ENCODE measurements around the gene TGM2.
"Not testable (repeated sequence)": the region's sequence is repeated elsewhere in the genome, so short reads cannot be mapped to it uniquely, and the experiment has no call there.

The TGM2 gene

DNA sequence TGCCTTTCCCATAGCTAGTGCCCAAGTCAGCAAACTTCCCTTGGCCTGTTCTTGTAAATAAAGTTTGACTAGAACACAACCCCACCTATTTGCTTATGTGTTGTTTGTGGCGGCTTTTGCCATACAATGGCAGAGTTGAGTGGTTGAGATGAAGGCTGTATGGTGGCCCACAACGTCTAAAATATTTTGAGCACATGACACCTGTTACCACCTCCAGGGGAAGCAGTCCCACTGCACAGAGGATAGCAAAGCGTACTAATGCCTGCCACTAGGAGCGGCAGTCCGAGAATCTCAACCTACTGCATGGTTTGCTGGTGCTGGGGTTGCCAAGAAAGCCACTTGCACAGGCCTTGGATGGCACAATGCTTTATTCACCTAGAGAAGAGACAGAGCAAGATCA is 58.6 kb downstream of the TGM2 start:
- Histone ChIP-seq H3K79me1 (ENCODE audit: low read length) (no peaks in the 10 kb centered on the region), H3K18ac (ENCODE audit: low read length) (no peak overlapping the region), H2BK120ac (ENCODE audit: low read depth, low read length) (no peak overlapping the region), H3K27ac (ENCODE audit: low read depth, low read length) (no peak overlapping the region), H3K56ac (ENCODE audit: low read length) (no peak overlapping the region), H2BK15ac (replicated peaks; ENCODE audit: low read depth) (no peak overlapping the region), H3K36me3 (ENCODE audit: control insufficient read depth, insufficient read depth, low read length) (no peaks in the 10 kb centered on the region), H4K8ac (ENCODE audit: low read depth, low read length) (no peak overlapping the region), H3K4ac (ENCODE audit: low read depth, low read length) (no peak overlapping the region), H3K4me2 (ENCODE audit: low read length) (no peak overlapping the region), H3K79me2 (ENCODE audit: control insufficient read depth, insufficient read depth, low read length) (no peaks in the 10 kb centered on the region), H3K9ac (ENCODE audit: low read length) (no peak overlapping the region), H3K4me3 (ENCODE audit: low read length) (no peak overlapping the region), H3K27me3 (ENCODE audit: insufficient read depth, low read length, poor library complexity) (no peaks in the 10 kb centered on the region), H3K4me1 (ENCODE audit: control insufficient read depth, low read depth, low read length) (no peaks in the 10 kb centered on the region), H3K23ac (ENCODE audit: low read length) (no peak overlapping the region), H4K5ac (ENCODE audit: low read length) (no peak overlapping the region), H2BK5ac (ENCODE audit: low read length) (no peak overlapping the region), H2AK5ac (ENCODE audit: low read length) (no peak overlapping the region)
- DNase-seq, result no peak
- no CpG with 5 or more reads among the region's 5 CpGs for WGBS (ENCODE audit: extremely low coverage, insufficient coverage, low lambda C conversion rate)

- no peak for DNase-seq
- Histone ChIP-seq H3K23ac (ENCODE audit: low read length) (no peak overlapping the region), H3K18ac (ENCODE audit: low read length) (no peak overlapping the region), H2BK15ac (replicated peaks; ENCODE audit: low read depth) (no peak overlapping the region), H3K9ac (ENCODE audit: low read length) (no peak overlapping the region), H3K56ac (ENCODE audit: low read length) (no peak overlapping the region), H3K4me1 (ENCODE audit: control insufficient read depth, low read depth, low read length) (no peaks in the 10 kb centered on the region), H3K79me2 (ENCODE audit: control insufficient read depth, insufficient read depth, low read length) (no peaks in the 10 kb centered on the region), H3K27ac (ENCODE audit: low read depth, low read length) (no peak overlapping the region), H4K8ac (ENCODE audit: low read depth, low read length) (no peak overlapping the region), H2BK5ac (ENCODE audit: low read length) (no peak overlapping the region), H3K36me3 (ENCODE audit: control insufficient read depth, insufficient read depth, low read length) (no peaks in the 10 kb centered on the region), H3K4me3 (ENCODE audit: low read length) (no peak overlapping the region), H2AK5ac (ENCODE audit: low read length) (no peak overlapping the region), H2BK120ac (ENCODE audit: low read depth, low read length) (no peak overlapping the region), H3K79me1 (ENCODE audit: low read length) (no peaks in the 10 kb centered on the region), H3K4ac (ENCODE audit: low read depth, low read length) (no peak overlapping the region), H3K4me2 (ENCODE audit: low read length) (no peak overlapping the region), H3K27me3 (ENCODE audit: insufficient read depth, low read length, poor library complexity) (no peaks in the 10 kb centered on the region), H4K5ac (ENCODE audit: low read length) (no peak overlapping the region)
- WGBS (ENCODE audit: extremely low coverage, insufficient coverage, low lambda C conversion rate), result no CpG with 5 or more reads among the region's 1 CpG
Observed at GRCh38 chr20:38104285-38104684, 60.8 kb downstream of the TGM2 start.

DNA sequence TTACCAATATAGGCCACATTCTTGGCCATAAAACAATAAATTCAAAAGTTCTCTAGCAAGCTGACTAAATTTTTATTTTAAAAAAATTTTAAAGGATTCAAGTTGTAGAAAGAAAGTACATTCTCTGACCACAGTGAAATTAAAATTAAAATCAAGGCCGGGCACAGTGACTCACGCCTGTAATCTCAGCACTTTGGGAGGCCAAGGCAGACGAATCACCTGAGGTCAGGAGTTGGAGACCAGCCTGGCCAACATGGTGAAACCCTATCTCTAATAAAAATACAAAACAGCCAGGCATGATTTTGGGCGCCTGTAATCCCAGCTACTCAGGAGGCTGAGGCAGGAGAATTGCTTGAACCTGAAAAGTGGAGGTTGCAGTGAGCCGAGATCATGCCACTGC is 62.9 kb downstream of the TGM2 start:
- H3K79me1 ChIP-seq (ENCODE audit: low read length); H3K79me2 ChIP-seq (ENCODE audit: control insufficient read depth, insufficient read depth, low read length); H2BK5ac ChIP-seq (ENCODE audit: low read length); H3K36me3 ChIP-seq (ENCODE audit: control insufficient read depth, insufficient read depth, low read length); H3K4me1 ChIP-seq (ENCODE audit: control insufficient read depth, low read depth, low read length); H3K23ac ChIP-seq (ENCODE audit: low read length); H3K56ac ChIP-seq (ENCODE audit: low read length); H3K27ac ChIP-seq (ENCODE audit: low read depth, low read length); H2BK15ac ChIP-seq (replicated peaks; ENCODE audit: low read depth); H4K8ac ChIP-seq (ENCODE audit: low read depth, low read length); DNase-seq; H3K18ac ChIP-seq (ENCODE audit: low read length); H3K4ac ChIP-seq (ENCODE audit: low read depth, low read length); H2AK5ac ChIP-seq (ENCODE audit: low read length); H4K5ac ChIP-seq (ENCODE audit: low read length); H2BK120ac ChIP-seq (ENCODE audit: low read depth, low read length); H3K9ac ChIP-seq (ENCODE audit: low read length); H3K4me3 ChIP-seq (ENCODE audit: low read length); H3K4me2 ChIP-seq (ENCODE audit: low read length); H3K27me3 ChIP-seq (ENCODE audit: insufficient read depth, low read length, poor library complexity): not testable (repeated sequence)
- WGBS (ENCODE audit: extremely low coverage, insufficient coverage, low lambda C conversion rate), result no CpG with 5 or more reads among the region's 5 CpGs

DNA sequence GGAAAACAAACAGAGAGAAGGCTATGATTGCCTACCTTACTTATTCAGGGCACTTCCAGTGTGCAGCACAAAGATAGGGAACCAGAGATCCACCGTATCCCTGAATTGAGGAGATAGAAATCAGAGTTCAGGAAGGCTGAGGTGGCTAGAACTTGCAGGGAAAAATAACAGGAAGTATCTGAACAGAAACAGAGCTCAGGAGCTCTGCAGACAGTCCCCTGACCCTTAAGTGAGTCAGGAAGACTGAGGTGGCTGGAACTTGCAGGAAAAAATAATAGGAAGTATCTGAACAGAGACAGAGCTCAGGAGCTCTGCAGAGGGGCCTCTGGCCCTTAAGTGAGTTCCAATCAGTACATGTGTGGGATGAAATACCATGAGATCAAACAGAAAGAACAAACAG is 66.1 kb downstream of the TGM2 start:
- Histone ChIP-seq H3K79me1 (ENCODE audit: low read length) (no peaks in the 10 kb centered on the region), H2BK120ac (ENCODE audit: low read depth, low read length) (no peak overlapping the region), H2BK5ac (ENCODE audit: low read length) (no peak overlapping the region), H3K23ac (ENCODE audit: low read length) (no peak overlapping the region), H3K4me2 (ENCODE audit: low read length) (no peak overlapping the region), H3K56ac (ENCODE audit: low read length) (no peak overlapping the region), H3K79me2 (ENCODE audit: control insufficient read depth, insufficient read depth, low read length) (no peaks in the 10 kb centered on the region), H2BK15ac (replicated peaks; ENCODE audit: low read depth) (no peak overlapping the region), H3K27ac (ENCODE audit: low read depth, low read length) (no peak overlapping the region), H3K4me1 (ENCODE audit: control insufficient read depth, low read depth, low read length) (no peaks in the 10 kb centered on the region), H4K8ac (ENCODE audit: low read depth, low read length) (no peak overlapping the region), H3K9ac (ENCODE audit: low read length) (no peak overlapping the region), H4K5ac (ENCODE audit: low read length) (no peak overlapping the region), H3K4ac (ENCODE audit: low read depth, low read length) (no peak overlapping the region), H3K18ac (ENCODE audit: low read length) (no peak overlapping the region), H3K27me3 (ENCODE audit: insufficient read depth, low read length, poor library complexity) (no peaks in the 10 kb centered on the region), H2AK5ac (ENCODE audit: low read length) (no peak overlapping the region), H3K4me3 (ENCODE audit: low read length) (no peak overlapping the region), H3K36me3 (ENCODE audit: control insufficient read depth, insufficient read depth, low read length) (no peaks in the 10 kb centered on the region)
- DNase-seq, result no peak
- WGBS (ENCODE audit: extremely low coverage, insufficient coverage, low lambda C conversion rate), result no CpG with 5 or more reads among the region's 1 CpG

DNA sequence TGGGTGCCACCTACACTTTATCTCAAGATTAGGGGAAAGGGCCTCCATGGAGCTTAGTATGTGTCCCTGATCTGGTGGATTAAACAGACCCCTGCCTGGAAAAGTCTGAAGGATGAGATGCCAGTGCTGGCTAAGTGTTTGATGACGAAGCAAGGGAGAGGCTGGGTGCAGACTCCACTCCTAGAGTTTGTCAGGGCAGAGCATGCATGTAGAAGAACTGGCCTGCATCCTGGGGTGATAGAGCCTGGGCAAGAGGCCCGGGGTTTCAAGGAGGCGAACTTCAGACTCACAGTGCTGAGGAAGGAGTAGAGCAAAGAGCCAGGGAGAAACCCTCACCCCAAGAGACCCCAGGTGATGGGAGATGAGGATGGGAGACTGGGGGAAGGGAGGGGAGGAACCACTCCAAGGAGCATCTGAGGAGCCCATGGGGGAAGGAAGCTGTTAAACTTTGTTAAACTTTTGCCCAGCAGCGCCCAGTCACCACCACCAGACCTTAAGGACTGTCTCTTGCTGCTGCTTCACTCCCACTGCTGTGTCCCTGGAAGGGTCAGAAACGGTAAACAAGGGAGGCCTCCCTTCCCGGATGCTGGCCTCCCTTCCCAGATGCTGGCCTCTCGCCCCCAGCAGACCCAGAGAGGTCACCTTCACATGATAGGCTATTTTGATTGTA is 69.9 kb downstream of the TGM2 start:
- no peak overlapping the region for H2BK5ac ChIP-seq (ENCODE audit: low read length)
- H3K27me3 ChIP-seq (ENCODE audit: insufficient read depth, low read length, poor library complexity), result no peaks in the 10 kb centered on the region
- H3K4me1 ChIP-seq (ENCODE audit: control insufficient read depth, low read depth, low read length), result no peaks in the 10 kb centered on the region
- H3K4me3 ChIP-seq (ENCODE audit: low read length), result no peak overlapping the region
- H3K23ac ChIP-seq (ENCODE audit: low read length), result no peak overlapping the region
- no peak overlapping the region for H3K18ac ChIP-seq (ENCODE audit: low read length)
- H4K8ac ChIP-seq (ENCODE audit: low read depth, low read length), result no peak overlapping the region
- no peaks in the 10 kb centered on the region for H3K79me1 ChIP-seq (ENCODE audit: low read length)
- H3K4ac ChIP-seq (ENCODE audit: low read depth, low read length), result no peak overlapping the region
- no CpG with 5 or more reads among the region's 7 CpGs for WGBS (ENCODE audit: extremely low coverage, insufficient coverage, low lambda C conversion rate)
- no peak overlapping the region for H3K56ac ChIP-seq (ENCODE audit: low read length)
- peaks cover 2% of the 10 kb centered on the region for H3K36me3 ChIP-seq (ENCODE audit: control insufficient read depth, insufficient read depth, low read length)
- H4K5ac ChIP-seq (ENCODE audit: low read length), result no peak overlapping the region
- no peak overlapping the region for H2BK15ac ChIP-seq (replicated peaks; ENCODE audit: low read depth)
- H3K4me2 ChIP-seq (ENCODE audit: low read length), result no peak overlapping the region
- no peak overlapping the region for H2BK120ac ChIP-seq (ENCODE audit: low read depth, low read length)
- no peaks in the 10 kb centered on the region for H3K79me2 ChIP-seq (ENCODE audit: control insufficient read depth, insufficient read depth, low read length)
- no peak overlapping the region for H3K9ac ChIP-seq (ENCODE audit: low read length)
- no peak overlapping the region for H2AK5ac ChIP-seq (ENCODE audit: low read length)
- DNase-seq, result no peak
- no peak overlapping the region for H3K27ac ChIP-seq (ENCODE audit: low read depth, low read length)

DNA sequence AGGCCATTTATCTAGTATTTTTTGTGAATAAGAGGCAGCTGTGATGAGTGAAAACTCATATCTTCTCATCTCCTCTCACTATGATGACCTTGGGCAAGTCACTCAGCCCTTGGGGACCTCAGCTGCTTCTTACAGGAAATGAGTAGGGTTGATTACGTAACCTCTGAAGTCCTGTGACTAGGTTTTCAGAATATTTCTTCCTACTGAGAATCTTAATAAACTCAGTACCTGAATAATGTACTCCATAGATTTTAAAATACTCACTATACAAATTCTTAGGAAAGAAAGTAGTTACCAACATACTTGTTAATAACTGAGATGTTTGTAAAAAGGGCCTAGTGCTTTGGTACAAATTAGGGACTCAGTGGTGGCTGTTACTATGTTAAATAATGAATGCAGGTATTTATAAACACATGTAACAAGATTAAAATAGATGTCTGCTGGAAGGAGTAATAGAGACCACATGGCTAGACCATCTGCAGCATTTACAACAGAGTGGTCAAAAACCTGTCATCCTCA is 70.6 kb downstream of the TGM2 start:
- no peak overlapping the region for H3K4ac ChIP-seq (ENCODE audit: low read depth, low read length)
- no peak overlapping the region for H3K27ac ChIP-seq (ENCODE audit: low read depth, low read length)
- H3K79me1 ChIP-seq (ENCODE audit: low read length), result no peaks in the 10 kb centered on the region
- peak; percentile 29 for DNase-seq
- no peak overlapping the region for H2BK5ac ChIP-seq (ENCODE audit: low read length)
- no peak overlapping the region for H3K4me2 ChIP-seq (ENCODE audit: low read length)
- no peak overlapping the region for H3K4me3 ChIP-seq (ENCODE audit: low read length)
- no peaks in the 10 kb centered on the region for H3K27me3 ChIP-seq (ENCODE audit: insufficient read depth, low read length, poor library complexity)
- no peak overlapping the region for H4K5ac ChIP-seq (ENCODE audit: low read length)
- no peak overlapping the region for H4K8ac ChIP-seq (ENCODE audit: low read depth, low read length)
- H2BK15ac ChIP-seq (replicated peaks; ENCODE audit: low read depth), result no peak overlapping the region
- no peak overlapping the region for H3K18ac ChIP-seq (ENCODE audit: low read length)
- peaks cover 2% of the 10 kb centered on the region for H3K36me3 ChIP-seq (ENCODE audit: control insufficient read depth, insufficient read depth, low read length)
- H3K79me2 ChIP-seq (ENCODE audit: control insufficient read depth, insufficient read depth, low read length), result no peaks in the 10 kb centered on the region
- H2AK5ac ChIP-seq (ENCODE audit: low read length), result no peak overlapping the region
- H3K23ac ChIP-seq (ENCODE audit: low read length), result no peak overlapping the region
- no peaks in the 10 kb centered on the region for H3K4me1 ChIP-seq (ENCODE audit: control insufficient read depth, low read depth, low read length)
- WGBS (ENCODE audit: extremely low coverage, insufficient coverage, low lambda C conversion rate), result no CpG with 5 or more reads among the region's 1 CpG
- no peak overlapping the region for H2BK120ac ChIP-seq (ENCODE audit: low read depth, low read length)
- no peak overlapping the region for H3K56ac ChIP-seq (ENCODE audit: low read length)
- H3K9ac ChIP-seq (ENCODE audit: low read length), result no peak overlapping the region

All from mesendoderm (in vitro differentiated cells).